Esophagus squamous epithelium (tissue), 5 donors: ENCODE measurements around the gene DUSP18. TPM values are rescaled to one million over a fixed set of nuclear protein-coding genes. Genes with fewer than 3 reads are reported as not detected.
"Not testable (repeated sequence)": the region's sequence is repeated elsewhere in the genome, so short reads cannot be mapped to it uniquely, and the experiment has no call there.

Source experiments
- DNase-seq: peaks from one replicate; lab custom pipeline; 2025; lab: John Stamatoyannopoulos, UW
- H3K27ac ChIP-seq, 4 donors: fragments of 200-600 bp; sonication (generic); one replicate each; pipeline ENCODE4 v1.5.1; 2016 to 2019; ENCODE audit warnings: mild to moderate bottlenecking in 1 of 4
- H3K27me3 ChIP-seq, 4 donors: fragments of 200-600 bp; sonication (generic); 1 replicate in 3 of 4; 2 replicates in 1 of 4; pipeline versions ENCODE4 v1.5.1 to v1.6.0; 2017 to 2021; ENCODE audit warnings: antibody characterized with exemption in 1 of 4
- H3K36me3 ChIP-seq, 3 donors: fragments of 200-600 bp; sonication (generic); one replicate each; pipeline ENCODE4 v1.5.1; 2016 to 2019
- H3K4me1 ChIP-seq, 3 donors: fragments of 200-600 bp; sonication (generic); one replicate each; pipeline ENCODE4 v1.5.1; 2017 to 2019
- H3K4me3 ChIP-seq, 4 donors: fragments of 200-600 bp; sonication (generic); 1 replicate in 3 of 4; 2 replicates in 1 of 4; pipeline ENCODE4 v1.5.1; 2016 to 2019; ENCODE audit warnings: mild to moderate bottlenecking in 2 of 4, moderate library complexity in 1 of 4
- H3K9me3 ChIP-seq, 3 donors: fragments of 200-600 bp; sonication (generic); one replicate each; pipeline ENCODE4 v1.5.1; 2016 to 2019
- CTCF ChIP-seq, 6 experiments: fragments of 450-650 bp in 4 of 6; fragments of 200-600 bp in 2 of 6; sonication (generic) in 2 of 6; IDR thresholded peaks; one replicate each; pipeline ENCODE4 v1.5.1; 2016 to 2019; ENCODE audit warnings: antibody characterized with exemption in 6 of 6, mild to moderate bottlenecking in 4 of 6, moderate library complexity in 4 of 6
- POLR2A ChIP-seq, 4 donors: fragments of 450-650 bp; IDR thresholded peaks; one replicate each; pipeline ENCODE4 v1.6.1; 2017; ENCODE audit warnings: antibody characterized with exemption in 4 of 4, mild to moderate bottlenecking in 4 of 4, moderate library complexity in 3 of 4
- WGBS, 2 donors: methylation state at CpG; one replicate each; pipeline ENCODE4 v1.1.5; 2018; 5-methylcytosine and 5-hydroxymethylcytosine counted together
- intact Hi-C: fragments of 100-400 bp; cut with DNase I; formaldehyde crosslinking; loops from one replicate; pipeline ENCODE4 v1.15.0; 2022
- total RNA-seq, 4 donors: library from RNA; depleted of rRNA; stranded (reverse); fragments of >200 nt; gene quantifications; one replicate each; pipeline ENCODE4 v1.1.0, GENCODE V29; 2016
- donor health status: DM: yes; HTN: yes; CAD: no.

The DUSP18 gene
- total RNA-seq = 10 to 100 TPM in 2 of 4 donors, 1 to 10 TPM in 2; 6.1 to 13.0 (median 8.6) TPM

GRCh38 chr22:30667494-30668385, at the start of gene DUSP18:
Gene DUSP18 (minus strand): TSS chr22:30667875. CDS start chr22:30664003, 3,872 bp downstream.
- no peaks in the 10 kb centered on the region for H3K27me3 ChIP-seq
- no peaks in the 10 kb centered on the region for H3K9me3 ChIP-seq
- 1% methylated on average over 26 to 40 of the region's 77 CpGs for WGBS, 2 donors
- H3K4me1 ChIP-seq = peaks cover 5 to 33% (median 10%) of the 10 kb centered on the region in 3 donors
- peak within 1 kb of the TSS; percentile 62 to 69 (median 66) for H3K27ac ChIP-seq
- intact Hi-C loops = no loop called here
- TF ChIP-seq CTCF (IDR thresholded peaks at IDR 0.05) = peak in 4 of 6 experiments; percentile 40 to 61 (median 44)
- TF ChIP-seq POLR2A (IDR thresholded peaks at IDR 0.05) = peak in 3 of 4 donors; percentile 44 to 57 (median 53)
- peak within 1 kb of the TSS; percentile 48 to 87 (median 62) for H3K4me3 ChIP-seq
- DNase-seq = peak; percentile 58
- peaks cover 0 to 19% (median 9%) of the 10 kb centered on the region in 3 donors for H3K36me3 ChIP-seq

GRCh38 chr22:30714062-30714461, 46.4 kb upstream of the DUSP18 start:
- WGBS, 2 donors = 94 to 96% methylated on average over 2 of the region's 2 CpGs
- TF ChIP-seq POLR2A (IDR thresholded peaks at IDR 0.05) (no peak), CTCF (IDR thresholded peaks at IDR 0.05) (no peak)
- Histone ChIP-seq H3K9me3 (no peaks in the 10 kb centered on the region), H3K27me3 (no peaks in the 10 kb centered on the region), H3K27ac (no peak overlapping the region), H3K4me1 (no peaks in the 10 kb centered on the region), H3K36me3 (no peaks in the 10 kb centered on the region), H3K4me3 (no peak overlapping the region)
- DNase-seq = no peak
- intact Hi-C loops = no loop called here

GRCh38 chr22:30712094-30712493, 44.4 kb upstream of the DUSP18 start:
- Histone ChIP-seq H3K4me3 (no peak overlapping the region), H3K36me3 (no peaks in the 10 kb centered on the region), H3K27me3 (no peaks in the 10 kb centered on the region), H3K27ac (no peak overlapping the region), H3K4me1 (no peaks in the 10 kb centered on the region), H3K9me3 (no peaks in the 10 kb centered on the region)
- WGBS, 2 donors = 87 to 100% methylated on average over 1 of the region's 1 CpG
- intact Hi-C loops = no loop called here
- no peak for DNase-seq
- no peak for TF ChIP-seq CTCF (IDR thresholded peaks at IDR 0.05)
- TF ChIP-seq POLR2A (IDR thresholded peaks at IDR 0.05) = no peak

- H3K9me3 ChIP-seq, H3K4me3 ChIP-seq, H3K36me3 ChIP-seq, H3K4me1 ChIP-seq, intact Hi-C loops, DNase-seq, H3K27me3 ChIP-seq, H3K27ac ChIP-seq: not testable (repeated sequence)
- WGBS, 2 donors = 63 to 71% methylated on average over 6 of the region's 6 CpGs
Measured at GRCh38 chr22:30709980-30710379, 42.3 kb upstream of the DUSP18 start.

- TF ChIP-seq CTCF (IDR thresholded peaks at IDR 0.05) = no peak
- no peak for TF ChIP-seq POLR2A (IDR thresholded peaks at IDR 0.05)
- Histone ChIP-seq H3K9me3 (no peaks in the 10 kb centered on the region), H3K27ac (no peak overlapping the region), H3K36me3 (no peaks in the 10 kb centered on the region), H3K4me1 (peaks cover 0 to 7% (median 0%) of the 10 kb centered on the region in 3 donors), H3K27me3 (no peaks in the 10 kb centered on the region), H3K4me3 (no peak overlapping the region)
- intact Hi-C loops = no loop called here
- 32 to 36% methylated on average over 11 of the region's 11 CpGs for WGBS, 2 donors
- DNase-seq = no peak
Measured at GRCh38 chr22:30705710-30706651, 38.3 kb upstream of the DUSP18 start.
